SKM-1 (cell line): ENCODE measurements around the gene CREB3.

Source experiments
- DNase-seq: peaks from one replicate; lab custom pipeline; 2025; ENCODE audit not compliant: unreplicated experiment; lab: John Stamatoyannopoulos, UW

CREB3 gene

DNA sequence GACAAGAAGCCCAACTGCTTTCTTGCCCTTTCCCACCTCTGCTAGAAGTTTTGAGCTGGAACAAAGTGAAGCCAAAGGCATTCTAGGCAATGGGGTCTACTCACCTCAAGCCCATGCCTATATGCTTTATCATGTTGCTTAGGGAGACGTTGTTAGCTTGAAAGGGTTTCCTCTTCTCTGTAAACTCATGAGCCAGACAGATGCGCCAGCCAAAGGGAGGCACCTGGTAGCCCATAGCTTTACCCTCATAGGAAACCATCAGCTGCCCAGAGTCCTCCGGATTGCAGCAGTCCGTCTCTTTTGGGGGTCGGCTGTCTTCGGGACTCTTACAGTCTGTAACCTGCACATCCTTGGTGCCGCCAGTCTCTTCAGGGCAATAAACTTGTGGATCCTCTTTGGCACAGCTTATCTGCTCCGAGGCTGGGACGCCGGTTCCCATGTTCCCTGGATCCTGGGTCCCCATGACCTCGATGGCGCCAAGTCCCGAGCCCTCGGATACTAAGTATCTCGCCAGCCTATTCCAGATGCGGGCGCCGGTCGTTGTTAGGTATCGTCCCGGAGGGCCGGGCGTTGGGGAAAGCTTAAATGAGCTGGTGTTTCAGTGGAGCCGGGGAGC is 15.9 kb downstream of the CREB3 start:
- DNase-seq = no peak

DNA sequence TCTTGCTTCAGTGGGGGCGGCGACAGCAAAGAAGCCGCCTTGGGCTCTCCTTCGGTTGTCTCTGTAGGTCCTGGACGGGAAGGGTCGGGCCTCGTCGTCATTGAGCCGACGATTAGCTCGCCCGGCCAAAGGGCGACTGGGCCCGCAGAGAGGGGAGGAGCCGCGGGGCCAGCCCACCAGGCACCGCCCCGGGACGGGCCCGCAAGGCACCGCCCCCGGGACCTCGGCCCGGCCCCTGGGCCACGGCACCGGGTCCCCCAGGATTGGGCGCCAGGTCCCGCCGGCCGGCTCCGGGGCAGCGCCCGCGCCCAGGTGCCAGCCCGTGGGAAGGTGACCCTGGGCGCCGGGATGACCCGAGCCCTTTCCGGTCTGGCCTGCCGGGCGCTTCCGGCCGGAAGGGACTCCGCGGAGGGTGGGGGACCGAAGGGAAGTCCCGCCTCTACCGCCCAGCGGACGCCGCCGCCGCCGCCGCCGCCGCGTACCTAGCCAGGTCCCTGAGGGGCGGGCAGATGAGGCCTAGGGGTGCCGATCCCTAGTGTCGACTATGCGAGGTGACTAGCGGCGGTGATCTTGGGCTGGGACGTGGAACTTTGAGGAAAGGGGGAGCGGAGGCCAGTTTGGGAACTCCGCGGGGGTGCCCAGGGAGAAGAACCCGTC is 16.5 kb downstream of the CREB3 start, which contains the start of the genes GBA2 and RGP1:
TSS of gene GBA2 (minus strand) at position 371 of the 657 bp plus-strand sequence. CDS start 524 bp downstream, outside the sequence.
TSS of gene RGP1 (plus strand) at position 430 of the 657 bp plus-strand sequence. CDS start 469 bp downstream, outside the sequence.
- peak; percentile 43 for DNase-seq

DNA sequence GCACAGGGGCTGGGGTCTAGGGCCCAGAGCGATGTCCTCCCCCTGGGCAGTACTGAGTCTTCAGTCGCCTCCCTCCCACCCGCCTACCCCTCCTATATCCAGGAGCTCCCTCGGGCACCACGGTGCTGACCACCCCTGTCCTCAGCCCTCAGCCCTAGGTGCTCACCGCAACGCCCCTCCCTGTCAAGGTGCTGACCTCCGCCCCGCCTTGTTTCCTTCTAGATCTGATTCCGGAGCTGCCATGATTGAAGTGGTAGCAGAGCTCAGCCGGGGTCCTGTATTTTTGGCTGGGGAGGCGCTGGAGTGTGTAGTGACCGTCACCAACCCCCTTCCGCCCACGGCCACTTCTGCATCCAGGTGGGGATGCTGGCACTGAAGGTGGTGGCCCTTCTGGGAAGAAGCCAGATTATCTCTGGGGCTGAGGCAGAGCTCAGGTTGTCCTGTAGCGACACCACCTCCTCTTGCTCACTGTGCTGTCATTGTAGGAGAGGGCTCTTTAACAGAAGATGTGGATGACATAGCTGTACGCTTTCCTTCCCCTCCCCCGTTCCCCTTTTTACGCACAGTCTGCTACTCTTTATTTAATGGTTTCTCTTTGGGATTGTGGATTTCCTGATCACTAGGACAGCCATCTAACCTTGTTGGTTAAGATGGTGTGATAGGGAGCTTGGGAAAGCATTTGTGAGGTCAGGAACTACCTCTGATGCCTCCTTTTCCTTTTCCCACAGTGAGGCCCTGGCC is 17.2 kb downstream of the CREB3 start:
- DNase-seq = no peak

DNA sequence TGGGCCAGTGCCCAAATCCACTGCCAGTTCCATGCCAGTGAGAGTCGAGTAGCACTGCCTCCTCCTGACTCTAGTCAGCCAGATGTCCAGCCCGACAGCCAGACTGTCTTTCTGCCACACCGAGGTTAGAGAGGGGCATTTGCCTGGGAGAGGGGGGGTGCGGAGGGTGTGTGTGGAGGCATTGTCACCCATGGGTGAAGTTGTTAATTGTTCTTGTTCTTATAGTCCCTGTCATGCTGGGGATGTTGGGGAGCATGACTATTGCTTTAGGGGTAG is 17.7 kb downstream of the CREB3 start:
- no peak for DNase-seq

DNA sequence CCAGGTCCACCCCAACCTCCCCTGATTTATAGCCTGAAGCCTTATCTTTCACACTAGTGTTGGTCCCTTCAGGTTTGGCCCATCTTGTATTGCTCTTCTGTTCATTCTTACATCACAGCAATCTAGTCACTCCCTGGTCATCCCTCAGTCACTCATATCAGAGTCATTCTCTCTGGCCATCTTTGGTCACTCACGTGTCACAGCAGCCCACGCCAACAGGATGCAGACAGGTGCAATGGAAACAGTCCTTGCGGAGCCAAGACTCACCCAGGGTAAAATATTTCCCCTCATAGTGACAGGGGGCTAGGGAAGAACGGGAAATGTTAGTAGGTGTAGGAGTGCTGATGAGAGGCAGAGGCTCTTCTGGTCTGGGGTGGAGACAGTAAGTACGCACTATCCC is 21.0 kb downstream of the CREB3 start:
- no peak for DNase-seq

DNA sequence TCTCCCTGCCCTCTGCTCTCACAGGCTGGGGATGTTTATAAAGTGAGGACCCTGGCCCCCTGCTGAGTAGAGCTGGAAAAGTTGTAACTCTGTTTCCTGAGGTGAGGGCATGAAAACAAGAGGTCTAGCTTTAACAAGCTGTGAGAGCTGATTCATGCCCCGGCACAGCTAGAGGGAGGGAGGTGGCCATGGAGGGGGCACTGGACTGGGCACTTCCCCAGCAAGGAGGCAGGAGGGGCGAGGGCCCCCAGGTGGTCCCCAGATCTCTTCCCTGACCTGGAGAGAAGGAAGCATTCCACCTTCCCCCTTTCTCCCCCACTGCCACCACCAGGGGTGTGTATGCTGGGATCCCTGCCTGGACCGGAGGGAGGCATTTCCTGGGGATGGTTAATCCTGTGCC is 21.8 kb downstream of the CREB3 start, which contains the start of gene MSMP:
TSS of gene MSMP (minus strand) at position 13 of the 400 bp plus-strand sequence. CDS start 147 bp downstream, outside the sequence.
- DNase-seq = no peak

DNA sequence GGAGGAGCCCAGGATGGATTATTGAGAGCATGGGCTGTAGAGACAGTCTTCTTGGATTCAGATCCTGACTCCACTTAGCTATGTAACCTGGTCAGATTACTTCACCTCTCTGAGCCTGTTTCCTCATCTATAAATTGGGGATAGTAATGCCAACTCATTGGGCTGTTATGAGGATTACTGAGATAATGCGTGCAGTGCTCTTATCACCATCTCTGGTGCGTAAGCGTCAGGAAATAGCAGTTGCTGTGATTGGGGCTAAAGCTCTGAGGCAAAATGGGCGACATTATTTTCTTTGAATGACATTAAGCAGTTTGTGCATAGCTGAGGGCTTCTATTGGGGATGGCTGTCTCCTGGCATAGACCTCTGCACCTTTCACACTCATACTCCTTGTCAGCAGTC is 22.6 kb downstream of the CREB3 start:
- no peak for DNase-seq

DNA sequence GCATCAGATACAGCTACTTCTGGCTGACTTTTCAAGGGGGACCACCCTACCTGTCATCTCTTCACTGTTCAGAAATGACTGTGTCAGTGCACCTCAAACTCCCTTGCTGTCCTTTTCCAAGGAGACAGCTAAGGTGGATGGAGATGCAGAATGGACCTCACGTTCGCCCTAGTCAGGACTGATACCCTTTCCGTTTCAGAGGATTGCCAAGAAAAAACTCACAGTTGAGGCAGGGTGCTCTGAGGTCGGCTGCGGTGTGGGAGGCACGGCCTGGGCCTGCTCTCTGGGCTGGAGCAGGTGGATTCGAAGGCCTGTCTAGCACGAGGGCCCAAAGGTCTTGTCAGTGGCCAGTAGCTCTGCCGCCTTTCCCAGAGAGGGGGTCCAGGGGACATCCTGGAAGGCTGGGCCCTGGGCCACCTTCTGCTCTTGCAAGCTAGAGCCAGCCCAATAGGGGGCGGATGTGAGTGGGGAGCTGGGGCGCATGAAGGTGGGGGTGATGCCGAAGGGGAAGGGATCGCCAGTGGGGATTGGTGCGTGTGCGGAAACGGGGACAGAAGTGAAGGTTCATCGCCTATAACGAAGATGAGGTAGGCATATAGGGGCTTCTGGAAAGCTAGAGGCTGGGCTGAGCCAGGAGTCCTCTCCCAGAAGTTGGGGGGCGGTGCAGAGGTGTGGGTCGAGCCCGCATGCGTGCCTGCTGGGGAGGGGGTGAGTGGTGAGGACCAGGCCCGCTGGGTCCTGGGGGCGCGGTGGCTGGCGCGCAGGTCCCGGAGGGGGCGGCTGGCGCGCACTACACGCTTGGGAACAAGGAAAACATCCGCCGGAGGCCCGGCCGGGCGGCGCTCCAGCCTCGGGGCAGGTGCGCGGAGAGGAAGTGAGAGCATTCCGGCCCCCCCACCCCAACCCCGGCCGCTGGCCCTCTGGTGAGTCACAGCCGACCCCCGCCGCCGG is 24.1 kb downstream of the CREB3 start:
- peak; percentile 71 for DNase-seq

DNA sequence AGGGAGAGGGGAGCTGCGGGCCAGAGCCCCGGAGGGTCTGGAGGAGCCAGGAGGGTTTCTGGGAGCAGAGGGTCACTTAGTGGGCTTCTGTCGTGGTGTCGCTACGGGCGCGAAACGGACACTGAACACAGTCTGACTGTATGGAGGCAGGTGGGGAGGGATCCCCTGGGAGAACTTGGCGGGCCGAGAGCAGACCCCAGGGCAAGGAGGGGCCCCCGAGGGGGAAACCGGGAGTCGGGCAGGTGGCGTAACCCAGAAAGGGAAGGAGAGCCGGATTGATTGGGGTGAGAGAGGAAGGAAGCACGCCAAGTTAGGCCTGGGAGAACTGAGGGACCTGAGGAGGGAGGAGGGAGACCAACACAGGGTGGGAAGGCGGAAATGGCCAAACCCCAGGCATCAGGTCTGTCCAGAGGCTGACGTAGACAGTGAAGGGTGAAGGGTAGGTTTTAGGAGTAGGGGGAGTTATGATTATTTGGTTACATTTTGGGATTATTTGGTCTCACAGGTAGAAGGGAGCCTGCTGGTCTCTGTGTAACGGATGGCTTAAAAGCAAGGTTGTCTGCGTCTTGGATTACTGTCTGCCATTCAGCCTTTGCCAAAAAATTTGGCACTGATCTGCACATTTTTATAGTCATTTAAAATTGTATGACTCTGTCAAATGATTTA is 24.9 kb downstream of the CREB3 start:
- peak; percentile 22 for DNase-seq

DNA sequence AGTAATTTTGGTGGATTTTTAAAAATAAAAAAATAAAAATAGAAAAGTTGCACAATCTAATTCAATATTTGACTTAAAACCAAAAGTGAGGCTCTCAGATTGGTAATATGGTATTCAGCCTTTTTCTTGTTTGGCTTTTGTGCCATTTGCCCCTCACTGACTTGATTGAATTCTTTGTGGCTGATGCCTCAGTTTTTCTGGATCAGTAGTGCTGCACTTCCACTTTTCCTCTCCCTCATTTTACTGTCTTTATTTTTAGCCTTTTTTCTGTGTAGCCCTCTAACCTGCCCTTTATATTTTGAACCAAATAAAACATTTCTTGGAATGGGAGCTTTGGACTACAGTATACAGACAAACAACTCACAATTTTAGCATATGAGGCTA is 25.4 kb downstream of the CREB3 start:
- DNase-seq = no peak

DNA sequence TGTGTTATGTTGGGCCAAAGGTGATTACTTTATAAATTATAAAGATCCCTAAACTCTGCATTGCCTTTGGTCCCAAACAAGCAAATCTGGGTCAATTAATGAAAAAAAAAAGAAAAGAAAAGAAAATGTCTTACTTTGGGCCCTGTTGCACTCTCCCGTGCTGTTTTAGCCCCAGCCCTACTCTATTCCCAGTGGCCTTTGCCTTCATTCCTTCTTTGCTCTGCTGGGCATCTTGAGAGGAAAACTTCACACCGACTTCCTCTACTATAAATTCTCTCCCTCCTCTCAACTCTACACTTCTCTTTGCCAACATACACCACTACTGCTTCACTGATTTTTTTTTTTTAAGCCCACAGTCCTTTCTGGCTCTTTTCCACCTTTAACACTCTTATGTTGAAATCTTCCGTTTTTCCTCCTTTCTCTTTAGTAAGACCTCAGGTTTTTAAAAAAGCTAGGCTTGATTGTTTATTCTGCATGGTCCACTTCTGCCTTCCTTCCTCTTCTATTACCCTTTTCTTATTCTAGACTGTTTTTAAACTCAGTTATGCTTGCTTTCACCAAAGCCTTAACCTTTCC is 26.1 kb downstream of the CREB3 start:
- no peak for DNase-seq

DNA sequence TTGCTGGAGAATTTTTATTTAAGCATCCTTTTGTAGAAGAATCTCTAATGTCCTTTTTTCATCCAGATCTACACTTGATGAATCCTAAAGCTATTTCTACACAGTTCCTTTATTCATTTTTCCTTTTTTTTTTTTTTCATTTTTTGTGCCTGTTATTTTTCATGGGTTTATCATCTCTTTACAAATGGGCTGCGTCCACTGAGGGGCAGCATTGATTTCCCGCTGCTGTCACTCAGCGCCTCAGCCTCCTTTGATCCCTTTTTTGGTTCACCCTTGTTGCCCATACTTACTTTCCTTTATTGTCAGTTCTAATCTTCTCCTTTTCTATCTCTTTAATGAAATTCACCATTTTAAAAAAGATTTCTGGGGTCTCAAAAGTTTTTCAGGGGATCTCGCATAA is 27.3 kb downstream of the CREB3 start:
- DNase-seq = no peak

DNA sequence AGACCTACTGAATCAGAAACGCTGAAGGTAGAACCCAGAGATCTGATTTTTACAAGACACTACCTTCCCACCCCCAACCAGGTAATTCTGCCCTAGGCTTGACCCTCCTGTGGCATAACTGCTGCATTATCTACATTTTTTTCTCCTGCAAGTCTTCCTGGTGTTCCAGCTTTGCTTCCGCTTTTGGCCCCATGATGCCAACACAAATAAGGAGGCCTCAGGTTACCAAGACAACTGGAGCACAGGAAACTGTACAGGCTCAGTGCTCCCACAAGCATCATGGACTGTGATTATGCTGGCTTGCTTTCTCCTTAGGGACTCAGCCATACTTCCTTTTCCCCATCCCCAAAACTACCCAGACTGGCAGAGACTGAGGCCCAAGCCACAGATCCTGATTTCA is 28.2 kb downstream of the CREB3 start:
- DNase-seq = no peak

DNA sequence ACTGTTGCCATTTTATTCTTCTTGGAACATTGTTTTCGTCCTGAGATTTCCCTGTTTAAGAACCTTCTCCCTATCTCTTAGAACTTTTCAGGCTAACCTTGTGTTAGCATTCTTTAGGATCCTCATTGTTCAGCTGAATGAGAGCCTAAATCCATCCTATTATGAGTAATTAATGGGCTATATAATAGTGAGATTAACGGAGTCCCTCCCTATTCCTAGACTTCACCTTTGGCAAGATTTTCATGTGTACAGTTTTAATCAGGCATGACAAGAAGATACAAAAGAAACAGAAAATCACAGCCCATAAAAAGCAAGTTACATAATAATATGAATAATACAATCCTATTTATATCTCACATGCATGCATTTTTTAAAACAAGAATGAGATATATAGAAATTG is 30.7 kb downstream of the CREB3 start:
- no peak for DNase-seq

DNA sequence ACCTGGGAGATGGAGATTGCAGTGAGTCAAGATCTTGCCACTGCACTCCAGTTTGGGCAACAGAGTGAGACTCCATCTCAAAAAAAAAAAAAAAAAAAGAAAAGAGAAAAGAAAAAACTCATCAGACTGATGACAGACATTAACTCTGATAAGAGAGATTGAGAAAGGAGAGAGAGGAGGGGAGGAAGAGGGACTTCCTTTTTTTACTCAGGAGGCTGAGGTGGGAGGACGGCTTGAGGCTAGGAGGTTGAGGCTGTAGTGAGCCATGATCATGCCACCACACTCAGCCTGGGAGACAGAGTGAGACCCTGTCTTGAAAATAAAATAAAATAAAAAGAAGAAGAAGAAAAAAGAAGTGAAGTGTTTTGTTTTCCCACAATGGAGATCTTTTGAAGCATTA is 31.3 kb downstream of the CREB3 start:
- DNase-seq = no peak

DNA sequence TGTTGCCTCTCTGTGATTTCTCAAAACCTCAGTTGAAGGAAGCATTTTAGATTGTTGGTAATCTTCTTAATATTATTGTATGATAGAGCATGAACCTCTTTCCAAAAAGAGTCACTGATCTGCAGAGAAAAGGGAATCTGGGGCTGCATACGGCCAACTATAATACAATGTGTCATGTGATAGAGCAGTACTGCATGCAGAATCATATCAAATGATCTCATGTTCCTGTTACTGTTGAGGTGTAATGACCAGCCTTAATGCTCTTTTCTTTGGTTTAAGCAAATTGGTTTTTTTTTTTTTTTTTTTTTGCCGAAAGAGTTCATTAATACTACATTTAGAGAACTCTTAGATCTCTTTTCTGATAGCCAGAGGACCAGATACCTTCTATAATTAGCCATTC is 34.5 kb downstream of the CREB3 start:
- no peak for DNase-seq

DNA sequence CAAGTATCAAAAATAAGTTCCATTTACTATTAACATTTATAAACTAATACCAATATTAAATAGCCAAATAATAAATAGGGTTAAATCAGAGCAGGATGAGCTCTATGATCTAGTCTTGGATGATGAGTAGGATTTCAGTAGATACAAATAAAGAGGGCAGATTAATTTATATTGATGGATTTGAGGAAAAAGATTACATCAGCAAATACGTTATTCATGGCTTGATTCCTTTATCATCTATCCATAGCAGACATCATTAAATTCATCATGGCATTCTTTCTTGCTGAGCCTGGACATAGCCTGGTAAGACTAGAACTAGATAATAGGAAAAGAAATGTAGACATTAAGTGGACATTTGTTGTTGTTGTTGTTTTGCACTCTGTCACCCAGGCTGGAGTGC is 35.0 kb downstream of the CREB3 start:
- DNase-seq = no peak

DNA sequence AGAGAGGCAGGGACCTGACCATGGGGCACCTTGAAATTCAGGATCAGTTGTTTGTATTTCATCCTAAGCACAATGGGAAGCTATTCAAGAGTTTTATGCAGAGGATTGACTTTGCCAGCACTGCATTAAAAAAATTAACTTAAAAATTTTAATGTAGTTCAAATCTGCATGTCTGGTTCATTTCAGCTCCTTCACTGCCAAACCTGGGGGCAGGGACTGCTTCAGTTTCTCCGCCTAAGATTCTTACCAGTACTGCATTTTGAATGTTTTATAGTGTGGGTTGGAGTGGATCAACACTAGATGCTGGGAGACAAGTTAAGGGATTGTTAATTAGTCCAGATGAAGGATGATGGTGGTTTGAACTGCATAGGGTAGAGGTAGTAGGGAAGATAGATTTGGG is 37.3 kb downstream of the CREB3 start:
- no peak for DNase-seq

DNA sequence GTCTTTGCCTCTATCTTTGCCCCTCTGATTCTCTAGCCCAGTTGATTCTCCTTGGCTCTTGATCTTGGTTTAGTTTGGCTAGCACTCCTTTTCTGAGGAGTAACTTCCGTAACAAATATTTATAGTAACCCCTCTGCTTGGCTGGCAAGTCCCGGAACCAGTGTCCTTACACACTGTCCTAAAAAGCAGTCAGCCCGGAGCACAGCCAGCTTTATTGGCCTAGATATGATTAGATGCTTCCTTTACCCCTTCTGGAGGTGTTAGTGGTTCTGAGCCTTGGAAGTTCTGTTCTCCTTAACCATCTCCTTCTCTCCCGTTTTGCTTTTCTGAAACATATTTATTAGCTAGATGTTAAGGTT is 38.6 kb downstream of the CREB3 start:
- no peak for DNase-seq

DNA sequence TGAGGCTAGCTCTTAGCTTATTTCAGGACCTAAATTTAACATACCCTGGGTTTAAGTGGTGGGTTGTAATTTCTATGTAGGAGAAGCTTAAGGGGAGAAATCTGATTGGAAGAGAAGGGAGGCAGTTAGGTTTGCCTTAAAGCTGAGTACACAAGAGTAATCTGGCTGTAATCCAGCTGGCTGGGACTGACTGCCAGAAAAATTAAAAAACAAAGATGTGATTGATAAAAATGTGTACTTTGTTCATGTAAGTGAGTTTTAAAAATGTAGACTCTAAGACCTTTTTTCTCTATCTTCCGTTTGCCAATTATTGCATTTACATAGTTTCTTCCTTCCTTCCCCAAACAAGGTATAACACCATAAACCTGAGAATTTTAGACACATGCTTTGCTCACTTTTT is 39.1 kb downstream of the CREB3 start:
- DNase-seq = no peak
